ENCODE measurements around the gene RLN1. TPM values are rescaled to one million over a fixed set of nuclear protein-coding genes. Genes with fewer than 3 reads are reported as not detected.
"Not testable (repeated sequence)": the region's sequence is repeated elsewhere in the genome, so short reads cannot be mapped to it uniquely, and the experiment has no call there.

The RLN1 gene, protein sequence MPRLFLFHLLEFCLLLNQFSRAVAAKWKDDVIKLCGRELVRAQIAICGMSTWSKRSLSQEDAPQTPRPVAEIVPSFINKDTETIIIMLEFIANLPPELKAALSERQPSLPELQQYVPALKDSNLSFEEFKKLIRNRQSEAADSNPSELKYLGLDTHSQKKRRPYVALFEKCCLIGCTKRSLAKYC
- total RNA-seq (1 to 10 TPM in 1 of 7 donors, under 1 TPM in 2, not detected in 4; 0.52 to 1.1 (median 0.60) TPM), polyA plus RNA-seq (under 1 TPM in 2 of 3 donors, not detected in 1; 0.30 to 0.39 TPM)
- long read RNA-seq, donor 1, result 0 reads
- long read RNA-seq, donor 2, result 0 reads

DNA sequence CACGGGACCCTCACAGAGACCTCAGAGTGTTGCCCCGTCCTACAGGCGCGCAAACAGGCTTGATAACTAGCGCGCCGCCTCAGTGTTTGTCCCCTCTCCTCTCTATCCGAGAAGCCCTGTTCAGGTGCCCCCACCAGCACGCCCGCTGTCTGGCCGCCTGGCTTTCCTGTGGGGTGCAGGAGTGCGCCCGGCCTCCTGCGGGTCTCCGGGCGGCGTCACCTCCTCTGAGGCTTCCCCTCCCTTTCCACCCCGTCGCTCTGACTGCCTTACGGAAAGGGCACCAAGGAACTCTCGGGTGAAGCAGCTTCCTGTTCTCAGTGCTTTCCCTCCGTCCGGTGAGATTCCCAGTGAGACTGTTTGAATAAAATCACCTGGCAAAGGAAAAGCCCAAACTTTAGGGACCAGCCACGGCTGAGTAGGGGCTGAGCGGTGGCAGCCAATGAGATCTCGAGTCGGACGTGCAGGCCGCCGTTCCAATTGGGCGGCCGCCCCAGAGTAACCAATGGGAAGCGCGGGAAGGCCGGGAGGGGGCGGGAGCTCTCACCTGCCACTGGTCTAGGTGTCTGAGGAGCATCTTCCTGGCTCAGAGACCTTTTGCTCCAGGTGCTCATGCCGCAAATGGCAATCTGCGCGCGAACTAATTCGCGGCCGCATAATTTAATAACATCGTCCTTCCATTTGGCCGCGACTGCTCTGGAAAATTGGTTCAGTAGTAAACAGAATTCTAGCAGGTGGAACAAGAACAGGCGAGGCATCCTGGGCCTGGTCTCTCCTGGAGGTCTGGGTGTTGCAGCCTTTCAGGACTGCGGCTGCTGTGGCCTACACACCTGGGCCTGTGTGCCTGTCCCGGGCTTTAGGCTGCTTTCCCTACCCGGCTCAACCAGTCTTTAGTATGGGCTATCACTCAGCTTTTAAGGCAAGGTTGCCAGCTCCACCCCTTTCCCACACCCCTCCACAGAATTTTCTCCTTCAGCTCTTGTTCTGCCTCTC lies at the start of gene RLN1:
TSS of gene RLN1 (minus strand) at position 885 of the 990 bp plus-strand sequence. CDS start at position 755, 130 bp downstream.
- H3K9me3 ChIP-seq; intact Hi-C loops (cut with DNase I; ENCODE audit: low total_unique reads); H3K27me3 ChIP-seq (replicated peaks in 1 of 7); H3K36me3 ChIP-seq: not testable (repeated sequence)
- peak within 1 kb of the TSS in 3 of 8 donors; percentile 12 to 55 (median 20) for H3K4me3 ChIP-seq
- H3K4me1 ChIP-seq, result peaks cover 2 to 22% (median 8%) of the 10 kb centered on the region in 6 donors
- peak within 1 kb of the TSS in 1 of 8 donors; percentile 31 for H3K27ac ChIP-seq
- WGBS, 5 donors, result 21 to 28% (median 25%) methylated on average over 14 of the region's 50 CpGs
- peak; percentile 75 for DNase-seq

DNA sequence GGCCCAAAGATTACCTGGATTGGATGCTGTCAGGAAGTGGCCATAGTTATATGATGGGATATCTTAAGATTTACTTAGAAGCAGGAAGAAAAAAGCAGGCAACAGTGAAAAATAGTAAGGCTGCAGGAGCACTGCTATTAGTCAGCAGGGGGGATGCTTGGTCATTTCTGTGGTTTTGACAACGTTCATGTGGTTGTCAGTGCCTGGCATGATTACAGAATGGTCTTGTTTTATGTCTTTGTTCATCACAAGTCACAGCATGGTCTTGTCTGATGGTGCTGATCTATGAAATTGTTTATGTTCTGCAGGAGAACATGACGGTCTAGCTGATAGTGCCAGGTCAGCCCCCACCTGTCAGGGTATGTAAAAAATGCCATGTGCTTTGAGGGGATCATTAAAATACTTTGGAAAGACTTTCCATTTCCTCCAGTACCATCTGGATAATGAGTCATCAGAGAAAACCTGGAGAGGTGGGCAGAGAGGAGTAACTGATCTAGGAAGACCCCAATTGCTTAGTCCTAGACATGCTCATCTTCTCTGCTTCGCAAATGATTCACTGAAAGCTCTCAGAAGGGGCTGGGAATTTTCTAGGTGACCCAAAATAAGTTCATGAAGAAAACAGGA lies 49.5 kb upstream of the RLN1 start:
- DNase-seq, result no peak
- Histone ChIP-seq H3K36me3 (no peaks in the 10 kb centered on the region), H3K9me3 (no peaks in the 10 kb centered on the region), H3K27ac (no peak overlapping the region), H3K4me3 (no peak overlapping the region), H3K27me3 (replicated peaks in 1 of 7) (no peaks in the 10 kb centered on the region), H3K4me1 (peaks cover 0 to 12% (median 0%) of the 10 kb centered on the region in 6 donors)
- TF ChIP-seq, protein P1, sequence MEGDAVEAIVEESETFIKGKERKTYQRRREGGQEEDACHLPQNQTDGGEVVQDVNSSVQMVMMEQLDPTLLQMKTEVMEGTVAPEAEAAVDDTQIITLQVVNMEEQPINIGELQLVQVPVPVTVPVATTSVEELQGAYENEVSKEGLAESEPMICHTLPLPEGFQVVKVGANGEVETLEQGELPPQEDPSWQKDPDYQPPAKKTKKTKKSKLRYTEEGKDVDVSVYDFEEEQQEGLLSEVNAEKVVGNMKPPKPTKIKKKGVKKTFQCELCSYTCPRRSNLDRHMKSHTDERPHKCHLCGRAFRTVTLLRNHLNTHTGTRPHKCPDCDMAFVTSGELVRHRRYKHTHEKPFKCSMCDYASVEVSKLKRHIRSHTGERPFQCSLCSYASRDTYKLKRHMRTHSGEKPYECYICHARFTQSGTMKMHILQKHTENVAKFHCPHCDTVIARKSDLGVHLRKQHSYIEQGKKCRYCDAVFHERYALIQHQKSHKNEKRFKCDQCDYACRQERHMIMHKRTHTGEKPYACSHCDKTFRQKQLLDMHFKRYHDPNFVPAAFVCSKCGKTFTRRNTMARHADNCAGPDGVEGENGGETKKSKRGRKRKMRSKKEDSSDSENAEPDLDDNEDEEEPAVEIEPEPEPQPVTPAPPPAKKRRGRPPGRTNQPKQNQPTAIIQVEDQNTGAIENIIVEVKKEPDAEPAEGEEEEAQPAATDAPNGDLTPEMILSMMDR (IDR thresholded peaks at IDR 0.05 in 8 of 11, conservative IDR thresholded peaks at IDR 0.05 in 3 of 11), result no peak
- no peak for TF ChIP-seq POLR2A (IDR thresholded peaks at IDR 0.05)
- no peak for TF ChIP-seq POLR2AphosphoS5 (IDR thresholded peaks at IDR 0.05)
- 23 to 60% (median 41%) methylated on average over 3 of the region's 3 CpGs for WGBS, 5 donors
- intact Hi-C loops (cut with DNase I; ENCODE audit: low total_unique reads), result no loop called here

DNA sequence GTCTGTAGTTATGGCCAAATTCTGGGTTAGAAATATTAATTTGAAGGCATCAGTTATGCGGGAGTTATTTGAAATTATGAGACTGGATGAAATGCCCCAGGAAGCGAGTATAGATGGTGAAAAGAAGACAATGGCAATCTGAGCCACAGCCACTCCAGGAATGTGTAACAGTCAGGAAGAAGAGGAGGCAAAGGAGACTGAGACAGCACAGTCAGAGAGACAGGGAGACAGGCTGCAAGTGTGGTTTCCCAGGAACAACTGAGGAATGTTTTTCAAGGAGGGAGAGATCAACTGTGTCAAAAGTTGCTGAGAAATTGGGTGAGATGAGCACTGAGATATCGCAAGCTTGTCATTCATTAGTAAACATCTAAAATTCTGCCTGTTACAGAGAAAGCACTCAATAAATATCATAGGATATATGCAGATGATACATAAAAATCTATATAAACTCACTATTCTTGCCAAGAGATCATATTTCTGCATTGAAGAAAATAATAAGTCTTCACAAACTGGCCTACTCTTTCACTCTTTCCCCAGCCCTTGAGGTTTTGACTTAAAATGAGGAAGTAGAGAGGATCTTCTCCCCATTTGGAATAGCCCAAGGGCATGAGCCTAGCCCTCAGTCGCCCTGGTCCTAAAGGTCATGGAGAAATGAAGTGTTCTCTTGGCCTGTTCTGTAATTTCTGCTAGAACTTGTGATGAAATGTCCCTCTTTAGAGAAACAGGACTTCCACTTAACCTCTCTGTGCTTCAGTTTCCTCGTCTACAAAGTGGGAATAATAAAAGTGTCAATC lies 48.5 kb upstream of the RLN1 start:
- no peaks in the 10 kb centered on the region for H3K27me3 ChIP-seq (replicated peaks in 1 of 7)
- no peak overlapping the region for H3K4me3 ChIP-seq
- TF ChIP-seq, protein P1 (IDR thresholded peaks at IDR 0.05 in 8 of 11, conservative IDR thresholded peaks at IDR 0.05 in 3 of 11), result no peak
- no peak for TF ChIP-seq POLR2A (IDR thresholded peaks at IDR 0.05)
- TF ChIP-seq POLR2AphosphoS5 (IDR thresholded peaks at IDR 0.05), result no peak
- peaks cover 0 to 12% (median 0%) of the 10 kb centered on the region in 6 donors for H3K4me1 ChIP-seq
- no peaks in the 10 kb centered on the region for H3K9me3 ChIP-seq
- H3K27ac ChIP-seq, result no peak overlapping the region
- H3K36me3 ChIP-seq, result no peaks in the 10 kb centered on the region
- whole genome bisulfite sequencing, 5 donors, result 70 to 83% (median 76%) methylated on average over 5 of the region's 5 CpGs
- intact Hi-C loops (cut with DNase I; ENCODE audit: low total_unique reads), result no loop called here
- no peak for DNase-seq

DNA sequence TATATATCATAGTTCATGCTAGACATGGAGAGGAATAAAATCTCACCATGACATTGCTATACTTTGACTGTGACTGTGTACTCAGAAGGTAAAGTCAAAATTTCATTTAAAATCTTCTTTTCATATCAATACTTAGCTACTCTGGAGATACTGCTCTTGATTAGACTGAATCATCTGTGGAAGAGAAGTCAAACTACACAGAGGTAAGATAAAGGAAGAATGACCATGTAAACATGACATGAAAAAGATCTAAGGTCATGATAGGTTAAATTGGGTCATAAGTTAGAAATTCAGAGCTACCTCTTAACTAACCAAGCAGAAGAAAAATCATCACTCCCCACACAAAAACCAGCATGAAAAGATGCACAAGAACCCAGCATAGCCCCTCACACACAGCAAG lies 44.8 kb upstream of the RLN1 start:
- Histone ChIP-seq H3K27me3 (replicated peaks in 1 of 7) (no peaks in the 10 kb centered on the region), H3K27ac (no peak overlapping the region)

More for the DNA sequence above, 44.8 kb upstream of the RLN1 start:
- no peak for DNase-seq
- Histone ChIP-seq H3K9me3 (no peaks in the 10 kb centered on the region), H3K4me3 (no peak overlapping the region), H3K36me3 (peaks cover 0 to 13% (median 0%) of the 10 kb centered on the region in 6 donors), H3K4me1 (peaks cover 0 to 10% (median 0%) of the 10 kb centered on the region in 6 donors)
- intact Hi-C loops (cut with DNase I; ENCODE audit: low total_unique reads), result no loop called here
- TF ChIP-seq, protein P1 (IDR thresholded peaks at IDR 0.05 in 8 of 11, conservative IDR thresholded peaks at IDR 0.05 in 3 of 11), result no peak
- TF ChIP-seq POLR2A (IDR thresholded peaks at IDR 0.05) (no peak), POLR2AphosphoS5 (IDR thresholded peaks at IDR 0.05) (no peak)

Data from spleen (tissue), 13 donors.